Measurements from ENCODE around the gene CFDP1. TPM values are rescaled to one million over a fixed set of nuclear protein-coding genes. Genes with fewer than 3 reads are reported as not detected.

Gene CFDP1
- total and polyA plus RNA-seq, 2 of the 13 experiments (the other 11 are each of a cell fraction or from before 2014, with no cell fraction given) = 78.6 to 153 TPM

DNA sequence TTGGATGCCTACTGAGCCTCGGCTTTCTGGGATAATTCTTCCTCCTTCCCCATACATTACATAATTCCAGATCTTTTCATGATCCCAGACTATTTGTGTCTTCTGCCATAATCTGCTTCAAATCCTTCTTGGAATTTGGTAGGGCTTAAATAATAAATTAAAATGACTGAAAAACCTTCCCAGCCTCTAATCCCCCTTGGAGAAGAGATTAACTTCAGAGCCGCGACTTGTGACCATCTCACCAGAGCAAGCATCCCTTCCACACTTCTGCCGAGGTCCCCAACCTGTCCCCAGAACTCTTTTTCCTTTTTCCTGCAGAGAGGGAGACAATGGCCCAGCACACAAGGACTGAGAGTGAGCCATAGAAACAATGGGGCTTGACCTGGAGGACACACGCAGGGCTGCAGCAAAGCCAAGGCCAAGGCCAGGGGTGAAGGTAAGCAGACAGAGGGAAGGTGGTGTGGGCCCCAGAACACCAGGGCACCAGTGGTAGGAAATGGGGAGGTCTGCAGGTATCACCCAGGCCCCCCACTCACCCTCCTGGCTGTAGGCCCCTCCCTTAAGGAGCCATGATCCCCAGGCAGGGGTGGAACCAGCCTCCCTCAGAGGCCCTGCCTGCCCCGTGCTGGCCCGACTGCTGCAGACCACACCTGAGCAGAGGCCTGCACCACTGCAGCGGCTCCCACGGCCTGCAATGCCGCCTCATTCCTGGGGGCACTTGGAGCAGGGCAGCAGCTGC lies 172.3 kb downstream of the CFDP1 start (continued):
- TF ChIP-seq, protein P1, sequence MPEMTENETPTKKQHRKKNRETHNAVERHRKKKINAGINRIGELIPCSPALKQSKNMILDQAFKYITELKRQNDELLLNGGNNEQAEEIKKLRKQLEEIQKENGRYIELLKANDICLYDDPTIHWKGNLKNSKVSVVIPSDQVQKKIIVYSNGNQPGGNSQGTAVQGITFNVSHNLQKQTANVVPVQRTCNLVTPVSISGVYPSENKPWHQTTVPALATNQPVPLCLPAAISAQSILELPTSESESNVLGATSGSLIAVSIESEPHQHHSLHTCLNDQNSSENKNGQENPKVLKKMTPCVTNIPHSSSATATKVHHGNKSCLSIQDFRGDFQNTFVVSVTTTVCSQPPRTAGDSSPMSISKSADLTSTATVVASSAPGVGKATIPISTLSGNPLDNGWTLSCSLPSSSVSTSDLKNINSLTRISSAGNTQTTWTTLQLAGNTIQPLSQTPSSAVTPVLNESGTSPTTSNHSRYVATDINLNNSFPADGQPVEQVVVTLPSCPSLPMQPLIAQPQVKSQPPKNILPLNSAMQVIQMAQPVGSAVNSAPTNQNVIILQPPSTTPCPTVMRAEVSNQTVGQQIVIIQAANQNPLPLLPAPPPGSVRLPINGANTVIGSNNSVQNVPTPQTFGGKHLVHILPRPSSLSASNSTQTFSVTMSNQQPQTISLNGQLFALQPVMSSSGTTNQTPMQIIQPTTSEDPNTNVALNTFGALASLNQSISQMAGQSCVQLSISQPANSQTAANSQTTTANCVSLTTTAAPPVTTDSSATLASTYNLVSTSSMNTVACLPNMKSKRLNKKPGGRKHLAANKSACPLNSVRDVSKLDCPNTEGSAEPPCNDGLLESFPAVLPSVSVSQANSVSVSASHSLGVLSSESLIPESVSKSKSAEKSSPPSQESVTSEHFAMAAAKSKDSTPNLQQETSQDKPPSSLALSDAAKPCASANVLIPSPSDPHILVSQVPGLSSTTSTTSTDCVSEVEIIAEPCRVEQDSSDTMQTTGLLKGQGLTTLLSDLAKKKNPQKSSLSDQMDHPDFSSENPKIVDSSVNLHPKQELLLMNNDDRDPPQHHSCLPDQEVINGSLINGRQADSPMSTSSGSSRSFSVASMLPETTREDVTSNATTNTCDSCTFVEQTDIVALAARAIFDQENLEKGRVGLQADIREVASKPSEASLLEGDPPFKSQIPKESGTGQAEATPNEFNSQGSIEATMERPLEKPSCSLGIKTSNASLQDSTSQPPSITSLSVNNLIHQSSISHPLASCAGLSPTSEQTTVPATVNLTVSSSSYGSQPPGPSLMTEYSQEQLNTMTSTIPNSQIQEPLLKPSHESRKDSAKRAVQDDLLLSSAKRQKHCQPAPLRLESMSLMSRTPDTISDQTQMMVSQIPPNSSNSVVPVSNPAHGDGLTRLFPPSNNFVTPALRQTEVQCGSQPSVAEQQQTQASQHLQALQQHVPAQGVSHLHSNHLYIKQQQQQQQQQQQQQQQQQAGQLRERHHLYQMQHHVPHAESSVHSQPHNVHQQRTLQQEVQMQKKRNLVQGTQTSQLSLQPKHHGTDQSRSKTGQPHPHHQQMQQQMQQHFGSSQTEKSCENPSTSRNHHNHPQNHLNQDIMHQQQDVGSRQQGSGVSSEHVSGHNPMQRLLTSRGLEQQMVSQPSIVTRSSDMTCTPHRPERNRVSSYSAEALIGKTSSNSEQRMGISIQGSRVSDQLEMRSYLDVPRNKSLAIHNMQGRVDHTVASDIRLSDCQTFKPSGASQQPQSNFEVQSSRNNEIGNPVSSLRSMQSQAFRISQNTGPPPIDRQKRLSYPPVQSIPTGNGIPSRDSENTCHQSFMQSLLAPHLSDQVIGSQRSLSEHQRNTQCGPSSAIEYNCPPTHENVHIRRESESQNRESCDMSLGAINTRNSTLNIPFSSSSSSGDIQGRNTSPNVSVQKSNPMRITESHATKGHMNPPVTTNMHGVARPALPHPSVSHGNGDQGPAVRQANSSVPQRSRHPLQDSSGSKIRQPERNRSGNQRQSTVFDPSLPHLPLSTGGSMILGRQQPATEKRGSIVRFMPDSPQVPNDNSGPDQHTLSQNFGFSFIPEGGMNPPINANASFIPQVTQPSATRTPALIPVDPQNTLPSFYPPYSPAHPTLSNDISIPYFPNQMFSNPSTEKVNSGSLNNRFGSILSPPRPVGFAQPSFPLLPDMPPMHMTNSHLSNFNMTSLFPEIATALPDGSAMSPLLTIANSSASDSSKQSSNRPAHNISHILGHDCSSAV (CRISPR knock-in tag; IDR thresholded peaks at IDR 0.05; ENCODE audit: borderline replicate concordance) = no peak
- TF ChIP-seq, protein P2, sequence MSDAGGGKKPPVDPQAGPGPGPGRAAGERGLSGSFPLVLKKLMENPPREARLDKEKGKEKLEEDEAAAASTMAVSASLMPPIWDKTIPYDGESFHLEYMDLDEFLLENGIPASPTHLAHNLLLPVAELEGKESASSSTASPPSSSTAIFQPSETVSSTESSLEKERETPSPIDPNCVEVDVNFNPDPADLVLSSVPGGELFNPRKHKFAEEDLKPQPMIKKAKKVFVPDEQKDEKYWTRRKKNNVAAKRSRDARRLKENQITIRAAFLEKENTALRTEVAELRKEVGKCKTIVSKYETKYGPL (CRISPR knock-in tag; IDR thresholded peaks at IDR 0.05) = no peak
- TF ChIP-seq ZNF530 (CRISPR knock-in tag; IDR thresholded peaks at IDR 0.05; ENCODE audit: low read depth) (no peak), NONO (IDR thresholded peaks at IDR 0.05) (no peak), NONO (CRISPR knock-in tag; conservative IDR thresholded peaks at IDR 0.05) (peak; percentile 28; the same call in 1 of the 2 replicates), ZNF616 (CRISPR knock-in tag; IDR thresholded peaks at IDR 0.05; ENCODE audit: low read depth) (no peak), SAP130 (CRISPR knock-in tag; IDR thresholded peaks at IDR 0.05; ENCODE audit: low read depth) (peak; percentile 21; the same call in 1 of the 2 replicates), GTF3A (CRISPR knock-in tag; conservative IDR thresholded peaks at IDR 0.05) (no peak), ZSCAN9 (CRISPR knock-in tag; IDR thresholded peaks at IDR 0.05; ENCODE audit: borderline replicate concordance) (no peak), SRSF9 (IDR thresholded peaks at IDR 0.05; ENCODE audit: borderline replicate concordance, insufficient read depth, low read depth, low read length, poor library complexity, severe bottlenecking) (no peak), KDM2A (CRISPR knock-in tag; IDR thresholded peaks at IDR 0.05; ENCODE audit: borderline replicate concordance, low read depth) (no peak), FOXM1 (CRISPR knock-in tag; IDR thresholded peaks at IDR 0.05) (no peak), SOX5 (CRISPR knock-in tag; IDR thresholded peaks at IDR 0.05; ENCODE audit: borderline replicate concordance) (peak; percentile 85)
- TF ChIP-seq, protein P3, sequence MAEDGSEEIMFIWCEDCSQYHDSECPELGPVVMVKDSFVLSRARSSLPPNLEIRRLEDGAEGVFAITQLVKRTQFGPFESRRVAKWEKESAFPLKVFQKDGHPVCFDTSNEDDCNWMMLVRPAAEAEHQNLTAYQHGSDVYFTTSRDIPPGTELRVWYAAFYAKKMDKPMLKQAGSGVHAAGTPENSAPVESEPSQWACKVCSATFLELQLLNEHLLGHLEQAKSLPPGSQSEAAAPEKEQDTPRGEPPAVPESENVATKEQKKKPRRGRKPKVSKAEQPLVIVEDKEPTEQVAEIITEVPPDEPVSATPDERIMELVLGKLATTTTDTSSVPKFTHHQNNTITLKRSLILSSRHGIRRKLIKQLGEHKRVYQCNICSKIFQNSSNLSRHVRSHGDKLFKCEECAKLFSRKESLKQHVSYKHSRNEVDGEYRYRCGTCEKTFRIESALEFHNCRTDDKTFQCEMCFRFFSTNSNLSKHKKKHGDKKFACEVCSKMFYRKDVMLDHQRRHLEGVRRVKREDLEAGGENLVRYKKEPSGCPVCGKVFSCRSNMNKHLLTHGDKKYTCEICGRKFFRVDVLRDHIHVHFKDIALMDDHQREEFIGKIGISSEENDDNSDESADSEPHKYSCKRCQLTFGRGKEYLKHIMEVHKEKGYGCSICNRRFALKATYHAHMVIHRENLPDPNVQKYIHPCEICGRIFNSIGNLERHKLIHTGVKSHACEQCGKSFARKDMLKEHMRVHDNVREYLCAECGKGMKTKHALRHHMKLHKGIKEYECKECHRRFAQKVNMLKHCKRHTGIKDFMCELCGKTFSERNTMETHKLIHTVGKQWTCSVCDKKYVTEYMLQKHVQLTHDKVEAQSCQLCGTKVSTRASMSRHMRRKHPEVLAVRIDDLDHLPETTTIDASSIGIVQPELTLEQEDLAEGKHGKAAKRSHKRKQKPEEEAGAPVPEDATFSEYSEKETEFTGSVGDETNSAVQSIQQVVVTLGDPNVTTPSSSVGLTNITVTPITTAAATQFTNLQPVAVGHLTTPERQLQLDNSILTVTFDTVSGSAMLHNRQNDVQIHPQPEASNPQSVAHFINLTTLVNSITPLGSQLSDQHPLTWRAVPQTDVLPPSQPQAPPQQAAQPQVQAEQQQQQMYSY (CRISPR knock-in tag; IDR thresholded peaks at IDR 0.05) = no peak
- TF ChIP-seq, protein P4, sequence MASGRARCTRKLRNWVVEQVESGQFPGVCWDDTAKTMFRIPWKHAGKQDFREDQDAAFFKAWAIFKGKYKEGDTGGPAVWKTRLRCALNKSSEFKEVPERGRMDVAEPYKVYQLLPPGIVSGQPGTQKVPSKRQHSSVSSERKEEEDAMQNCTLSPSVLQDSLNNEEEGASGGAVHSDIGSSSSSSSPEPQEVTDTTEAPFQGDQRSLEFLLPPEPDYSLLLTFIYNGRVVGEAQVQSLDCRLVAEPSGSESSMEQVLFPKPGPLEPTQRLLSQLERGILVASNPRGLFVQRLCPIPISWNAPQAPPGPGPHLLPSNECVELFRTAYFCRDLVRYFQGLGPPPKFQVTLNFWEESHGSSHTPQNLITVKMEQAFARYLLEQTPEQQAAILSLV (CRISPR knock-in tag; IDR thresholded peaks at IDR 0.05; ENCODE audit: borderline replicate concordance) = peak; percentile 26; the same call in 1 of the 2 replicates

Measured in HepG2 (cell line).